ENCODE data around the gene BCAS3. TPM values are rescaled to one million over a fixed set of nuclear protein-coding genes. Genes with fewer than 3 reads are reported as not detected.

The BCAS3 gene
- polyA plus RNA-seq, 1 experiment = 17.5 TPM

DNA sequence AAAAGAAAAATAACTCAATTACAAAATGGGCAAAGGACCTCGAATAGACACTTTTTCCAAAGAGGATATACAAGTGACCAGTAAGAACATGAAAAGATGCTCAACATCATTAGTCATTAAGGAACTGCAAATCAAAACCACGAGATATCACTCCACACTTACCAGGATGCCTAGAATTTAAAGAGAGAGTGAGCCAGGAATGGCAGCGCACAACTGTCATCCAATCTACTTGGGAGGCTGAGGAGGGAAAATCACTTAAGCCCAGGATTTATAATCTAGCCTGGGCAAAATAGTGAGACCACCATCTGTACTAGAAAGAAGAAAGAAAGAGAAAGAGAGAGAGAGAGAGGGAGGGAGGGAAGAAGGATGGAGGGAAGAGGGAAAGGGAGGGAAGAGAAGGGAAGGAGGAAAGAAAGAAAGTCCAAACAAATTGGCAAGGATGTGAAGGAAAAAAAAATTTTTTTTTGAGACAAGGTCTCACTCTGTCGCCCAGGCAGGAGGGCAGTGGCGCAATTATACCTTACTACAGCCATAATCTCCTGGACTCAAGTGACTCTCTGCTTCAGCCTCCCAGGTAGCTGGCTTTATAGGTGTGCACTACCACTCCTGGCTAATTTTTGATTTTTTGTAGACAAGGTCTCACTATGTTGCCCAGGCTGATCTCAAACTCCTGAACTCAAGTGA, 744.6 kb downstream of the BCAS3 start:
- CTCF ChIA-PET = interaction anchor here (7.6 kb wide), 1 partner anchor 129 kb away, joined by 50 read pairs; no protein-coding TSS in a partner anchor
- POLR2A ChIA-PET = no interaction called here
- no peaks in the 10 kb centered on the region for H3K9me3 ChIP-seq (ENCODE audit: control insufficient read depth, insufficient read depth, low read length)

DNA sequence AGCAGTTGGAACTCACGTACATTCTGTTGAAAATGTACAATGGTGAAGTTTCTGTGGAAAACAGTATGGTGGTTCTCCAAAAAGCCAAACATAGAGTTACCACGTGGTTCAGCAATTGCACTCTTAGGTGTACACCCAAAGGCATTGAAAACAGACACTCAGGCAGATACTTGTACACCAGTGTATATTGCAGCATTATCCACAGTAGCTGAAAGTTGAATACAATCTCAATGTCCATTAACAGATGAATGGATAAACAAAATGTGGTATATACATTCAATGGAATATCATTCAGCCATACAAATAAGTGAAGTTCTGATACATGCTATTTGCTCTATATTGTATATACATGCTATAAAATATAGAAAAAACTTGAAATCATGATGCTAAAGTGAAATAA, 745.2 kb downstream of the BCAS3 start:
- DNase-seq (ENCODE audit: low read depth, low spot score) = no peak
- Histone ChIP-seq H3K27ac (ENCODE audit: low read depth, low read length) (no peak overlapping the region), H3K27me3 (ENCODE audit: control insufficient read depth, insufficient read depth, low read length) (peaks cover 5% of the 10 kb centered on the region), H3K9me3 (ENCODE audit: control insufficient read depth, insufficient read depth, low read length) (no peaks in the 10 kb centered on the region), H3K4me3 (ENCODE audit: low read depth, low read length) (no peak overlapping the region)
- POLR2A ChIA-PET = no interaction called here
- CTCF ChIA-PET = no interaction called here
- TF ChIP-seq, protein P1, sequence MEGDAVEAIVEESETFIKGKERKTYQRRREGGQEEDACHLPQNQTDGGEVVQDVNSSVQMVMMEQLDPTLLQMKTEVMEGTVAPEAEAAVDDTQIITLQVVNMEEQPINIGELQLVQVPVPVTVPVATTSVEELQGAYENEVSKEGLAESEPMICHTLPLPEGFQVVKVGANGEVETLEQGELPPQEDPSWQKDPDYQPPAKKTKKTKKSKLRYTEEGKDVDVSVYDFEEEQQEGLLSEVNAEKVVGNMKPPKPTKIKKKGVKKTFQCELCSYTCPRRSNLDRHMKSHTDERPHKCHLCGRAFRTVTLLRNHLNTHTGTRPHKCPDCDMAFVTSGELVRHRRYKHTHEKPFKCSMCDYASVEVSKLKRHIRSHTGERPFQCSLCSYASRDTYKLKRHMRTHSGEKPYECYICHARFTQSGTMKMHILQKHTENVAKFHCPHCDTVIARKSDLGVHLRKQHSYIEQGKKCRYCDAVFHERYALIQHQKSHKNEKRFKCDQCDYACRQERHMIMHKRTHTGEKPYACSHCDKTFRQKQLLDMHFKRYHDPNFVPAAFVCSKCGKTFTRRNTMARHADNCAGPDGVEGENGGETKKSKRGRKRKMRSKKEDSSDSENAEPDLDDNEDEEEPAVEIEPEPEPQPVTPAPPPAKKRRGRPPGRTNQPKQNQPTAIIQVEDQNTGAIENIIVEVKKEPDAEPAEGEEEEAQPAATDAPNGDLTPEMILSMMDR (IDR thresholded peaks at IDR 0.05; ENCODE audit: low read depth, low read length) = no peak

More for the DNA sequence above, 744.6 kb downstream of the BCAS3 start:
- TF ChIP-seq, protein P1 (IDR thresholded peaks at IDR 0.05; ENCODE audit: low read depth, low read length) = no peak
- Histone ChIP-seq H3K27me3 (ENCODE audit: control insufficient read depth, insufficient read depth, low read length) (peaks cover 5% of the 10 kb centered on the region), H3K27ac (ENCODE audit: low read depth, low read length) (no peak overlapping the region), H3K4me3 (ENCODE audit: low read depth, low read length) (no peak overlapping the region)
- no peak for DNase-seq (ENCODE audit: low read depth, low spot score)

DNA sequence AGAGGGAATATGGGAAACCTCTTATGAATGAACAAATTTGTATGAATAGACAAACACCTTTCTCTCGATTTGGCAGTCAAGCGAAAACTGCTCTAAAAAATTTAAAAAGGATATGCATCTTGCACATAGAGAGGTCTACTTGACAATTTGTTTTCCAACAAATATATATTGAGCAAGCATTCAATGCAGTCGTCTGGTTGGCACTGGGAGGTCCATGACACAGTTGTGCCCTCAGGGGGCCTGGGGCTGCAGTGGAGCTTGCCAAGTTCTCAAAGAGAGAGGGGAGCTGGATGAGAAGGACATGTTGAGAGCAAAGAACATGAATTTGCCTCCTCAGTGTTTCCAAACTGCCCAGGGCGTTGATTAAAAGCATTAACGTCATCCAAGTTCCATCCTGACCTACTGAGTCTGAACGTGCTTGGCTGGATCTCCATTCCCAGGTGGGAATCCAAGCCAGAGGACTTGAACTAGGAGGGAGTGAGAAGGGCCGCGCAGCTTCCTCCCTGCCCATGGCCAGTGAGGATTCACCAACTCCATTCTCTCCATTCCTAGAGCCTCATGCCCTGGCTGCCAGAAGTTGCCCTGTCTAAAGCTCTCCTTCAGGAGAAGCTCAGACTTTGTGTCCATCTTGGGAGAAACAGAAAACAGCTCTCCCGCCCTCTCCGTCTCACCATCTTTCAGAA, 746.5 kb downstream of the BCAS3 start:
- no peak for DNase-seq (ENCODE audit: low read depth, low spot score)
- H3K9me3 ChIP-seq (ENCODE audit: control insufficient read depth, insufficient read depth, low read length) = no peaks in the 10 kb centered on the region
- peaks cover 5% of the 10 kb centered on the region for H3K27me3 ChIP-seq (ENCODE audit: control insufficient read depth, insufficient read depth, low read length)
- CTCF ChIA-PET = no interaction called here
- no peak overlapping the region for H3K27ac ChIP-seq (ENCODE audit: low read depth, low read length)
- POLR2A ChIA-PET = no interaction called here
- TF ChIP-seq, protein P1 (IDR thresholded peaks at IDR 0.05; ENCODE audit: low read depth, low read length) = no peak
- no peak overlapping the region for H3K4me3 ChIP-seq (ENCODE audit: low read depth, low read length)

DNA sequence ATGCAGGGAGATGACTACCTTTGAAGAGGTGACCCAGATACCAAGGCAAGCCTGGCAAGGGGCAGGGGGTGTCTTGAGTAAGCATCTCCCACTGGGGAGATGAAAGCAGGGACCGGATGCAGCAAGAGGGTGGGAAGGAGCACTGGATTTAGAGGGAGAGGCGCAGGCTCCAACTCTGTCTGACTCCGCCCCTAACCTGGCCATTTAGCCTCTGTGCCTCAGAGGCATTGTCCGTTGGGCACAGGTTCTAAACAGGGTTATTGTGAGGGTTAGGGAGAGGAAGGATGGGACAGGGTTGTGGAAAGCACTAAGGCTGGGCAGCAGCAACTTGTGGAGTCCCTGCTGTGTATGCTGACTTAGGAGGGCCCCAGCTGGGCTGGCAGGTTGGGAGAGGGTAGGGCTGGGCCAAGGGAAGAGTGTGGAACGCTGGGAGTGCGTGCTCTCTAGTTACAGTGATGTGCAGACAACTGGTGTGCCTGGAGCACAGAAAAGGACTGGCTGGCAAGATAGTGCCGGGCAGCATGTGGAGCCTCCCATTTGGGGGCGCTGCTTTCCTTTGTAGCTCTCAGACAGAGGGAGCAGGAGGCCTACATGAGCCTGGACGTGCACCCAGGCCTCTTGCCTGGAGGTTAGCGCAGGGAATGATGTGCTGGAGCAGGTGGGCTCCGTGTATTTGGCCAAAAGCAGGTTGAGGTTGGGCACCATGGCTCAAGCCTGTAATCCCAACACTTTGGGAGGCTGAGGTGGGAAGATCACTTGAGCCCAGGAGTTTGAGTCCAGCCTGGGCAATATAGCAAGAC, 748.2 kb downstream of the BCAS3 start:
- Histone ChIP-seq H3K4me3 (ENCODE audit: low read depth, low read length) (no peak overlapping the region), H3K27ac (ENCODE audit: low read depth, low read length) (no peak overlapping the region), H3K27me3 (ENCODE audit: control insufficient read depth, insufficient read depth, low read length) (peaks cover 5% of the 10 kb centered on the region), H3K9me3 (ENCODE audit: control insufficient read depth, insufficient read depth, low read length) (no peaks in the 10 kb centered on the region)
- DNase-seq (ENCODE audit: low read depth, low spot score) = no peak
- ChIA-PET CTCF (interaction anchor here (2.0 to 2.2 kb wide), 2 partner anchors 149 to 411 kb away, joined by 8 to 9 read pairs; no protein-coding TSS in a partner anchor), POLR2A (no interaction called here)
- TF ChIP-seq, protein P1 (IDR thresholded peaks at IDR 0.05; ENCODE audit: low read depth, low read length) = no peak
